C4-2B (cell line): Measurements from ENCODE around the gene BAAT.

Source experiments
- H3K27ac ChIP-seq: fragments of 450-650 bp; 2 replicates; pipeline ENCODE4 v1.5.1; 2017
- ZFX ChIP-seq: fragments of 450-650 bp; IDR thresholded peaks from 2 replicates; pipeline ENCODE4 v1.6.1; 2017
- TF ChIP-seq, protein P1 (sequence below): fragments of 450-650 bp; conservative IDR thresholded peaks from 2 replicates; pipeline ENCODE4 v1.5.1; 2017; ENCODE audit warnings: mild to moderate bottlenecking

The BAAT gene

GRCh38 chr9:101369884-101370531 lies 14.8 kb downstream of the BAAT start:
- TF ChIP-seq, protein P1, sequence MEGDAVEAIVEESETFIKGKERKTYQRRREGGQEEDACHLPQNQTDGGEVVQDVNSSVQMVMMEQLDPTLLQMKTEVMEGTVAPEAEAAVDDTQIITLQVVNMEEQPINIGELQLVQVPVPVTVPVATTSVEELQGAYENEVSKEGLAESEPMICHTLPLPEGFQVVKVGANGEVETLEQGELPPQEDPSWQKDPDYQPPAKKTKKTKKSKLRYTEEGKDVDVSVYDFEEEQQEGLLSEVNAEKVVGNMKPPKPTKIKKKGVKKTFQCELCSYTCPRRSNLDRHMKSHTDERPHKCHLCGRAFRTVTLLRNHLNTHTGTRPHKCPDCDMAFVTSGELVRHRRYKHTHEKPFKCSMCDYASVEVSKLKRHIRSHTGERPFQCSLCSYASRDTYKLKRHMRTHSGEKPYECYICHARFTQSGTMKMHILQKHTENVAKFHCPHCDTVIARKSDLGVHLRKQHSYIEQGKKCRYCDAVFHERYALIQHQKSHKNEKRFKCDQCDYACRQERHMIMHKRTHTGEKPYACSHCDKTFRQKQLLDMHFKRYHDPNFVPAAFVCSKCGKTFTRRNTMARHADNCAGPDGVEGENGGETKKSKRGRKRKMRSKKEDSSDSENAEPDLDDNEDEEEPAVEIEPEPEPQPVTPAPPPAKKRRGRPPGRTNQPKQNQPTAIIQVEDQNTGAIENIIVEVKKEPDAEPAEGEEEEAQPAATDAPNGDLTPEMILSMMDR, result no peak
- no peak for TF ChIP-seq ZFX
- H3K27ac ChIP-seq, result no peak overlapping the region

DNA sequence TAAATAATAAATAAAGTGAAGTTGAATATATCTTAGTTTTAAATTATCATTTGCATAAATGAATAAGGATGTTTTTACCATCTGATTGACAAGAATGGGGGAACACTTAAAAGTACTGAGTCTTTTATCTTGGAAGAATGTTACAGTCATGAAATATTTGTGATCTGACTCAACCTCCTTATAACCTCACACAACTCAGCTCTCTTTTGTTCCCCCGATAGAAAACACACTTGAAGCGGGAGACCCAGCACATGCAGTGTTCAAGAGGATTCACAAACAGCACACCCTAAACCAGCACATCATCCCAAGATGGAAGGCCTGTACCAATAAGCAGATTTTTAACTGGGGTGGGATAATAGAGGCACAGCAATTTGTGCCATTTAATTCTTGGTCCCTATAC lies 15.5 kb downstream of the BAAT start:
- no peak for TF ChIP-seq ZFX
- TF ChIP-seq, protein P1, result no peak
- no peak overlapping the region for H3K27ac ChIP-seq

GRCh38 chr9:101367323-101367722 lies 17.5 kb downstream of the BAAT start:
- no peak overlapping the region for H3K27ac ChIP-seq
- TF ChIP-seq, protein P1, result no peak
- no peak for TF ChIP-seq ZFX

GRCh38 chr9:101366038-101366756 lies 18.6 kb downstream of the BAAT start:
- H3K27ac ChIP-seq, result no peak overlapping the region
- no peak for TF ChIP-seq ZFX
- TF ChIP-seq, protein P1, result no peak

GRCh38 chr9:101365181-101365580 lies 19.6 kb downstream of the BAAT start:
- H3K27ac ChIP-seq, result no peak overlapping the region
- TF ChIP-seq, protein P1, result no peak
- TF ChIP-seq ZFX, result no peak

DNA sequence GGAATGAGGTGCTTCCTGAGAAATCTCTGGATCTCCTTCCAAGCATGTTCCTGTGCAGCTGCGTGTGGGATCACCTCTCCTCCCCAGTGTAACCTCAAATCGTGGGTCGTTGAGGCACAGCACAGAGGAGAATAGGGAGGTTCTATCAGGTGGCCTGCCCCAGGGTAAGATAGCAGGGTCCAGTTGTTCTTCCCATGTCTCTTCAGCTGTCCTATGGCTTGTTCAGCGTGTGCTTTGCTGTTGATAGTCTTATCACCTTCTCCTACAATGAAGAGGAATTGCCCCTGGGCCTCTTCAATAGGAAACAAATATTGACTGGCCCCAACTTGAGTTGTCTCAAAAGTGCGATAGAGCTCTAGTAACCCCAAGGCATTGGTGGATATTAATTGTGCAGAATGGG lies 22.4 kb downstream of the BAAT start:
- H3K27ac ChIP-seq, result no peak overlapping the region
- TF ChIP-seq, protein P1, result no peak
- no peak for TF ChIP-seq ZFX

GRCh38 chr9:101360647-101361046 lies 24.2 kb downstream of the BAAT start:
- TF ChIP-seq, protein P1, result no peak
- no peak for TF ChIP-seq ZFX

More at GRCh38 chr9:101360647-101361046, 24.2 kb downstream of the BAAT start:
- H3K27ac ChIP-seq, result no peak overlapping the region
